ENCODE measurements around the gene RANBP3.

Gene RANBP3

GRCh38 chr19:5925830-5926427, 52.0 kb downstream of the RANBP3 start:
- DNase-seq (ENCODE audit: low read depth), result no peak

GRCh38 chr19:5923356-5923755, 54.6 kb downstream of the RANBP3 start:
- no peak for DNase-seq (ENCODE audit: low read depth)

GRCh38 chr19:5922161-5922545, 55.8 kb downstream of the RANBP3 start:
- DNase-seq (ENCODE audit: low read depth), result no peak

GRCh38 chr19:5921516-5922160, 56.3 kb downstream of the RANBP3 start:
- DNase-seq (ENCODE audit: low read depth), result no peak

- DNase-seq (ENCODE audit: low read depth), result no peak
These were observed 59.4 kb downstream of the RANBP3 start for GRCh38 chr19:5918463-5919079.

- no peak for DNase-seq (ENCODE audit: low read depth)
These were observed 60.4 kb downstream of the RANBP3 start for GRCh38 chr19:5917431-5918107.

- DNase-seq (ENCODE audit: low read depth), result no peak
These were observed 61.7 kb downstream of the RANBP3 start for GRCh38 chr19:5916181-5916708.

- no peak for DNase-seq (ENCODE audit: low read depth)
These were observed 62.2 kb downstream of the RANBP3 start for GRCh38 chr19:5915782-5916165.

GRCh38 chr19:5914946-5915781, 62.8 kb downstream of the RANBP3 start:
- no peak for DNase-seq (ENCODE audit: low read depth)

- DNase-seq (ENCODE audit: low read depth), result no peak
These were observed 63.6 kb downstream of the RANBP3 start for GRCh38 chr19:5914358-5914774.

GRCh38 chr19:5913739-5914357, 64.1 kb downstream of the RANBP3 start, which contains the start of gene CAPS:
Gene CAPS (plus strand): TSS chr19:5914254. CDS start chr19:5914407, 153 bp downstream.
- no peak for DNase-seq (ENCODE audit: low read depth)

GRCh38 chr19:5911366-5911765, 66.6 kb downstream of the RANBP3 start:
- DNase-seq (ENCODE audit: low read depth), result no peak

- DNase-seq (ENCODE audit: low read depth), result no peak
These were observed 67.4 kb downstream of the RANBP3 start for GRCh38 chr19:5910638-5910907.

- DNase-seq (ENCODE audit: low read depth), result no peak
These were observed 69.0 kb downstream of the RANBP3 start for GRCh38 chr19:5908773-5909442.

GRCh38 chr19:5907241-5907640, 70.7 kb downstream of the RANBP3 start:
- peak; percentile 22 for DNase-seq (ENCODE audit: low read depth)

- no peak for DNase-seq (ENCODE audit: low read depth)
These were observed 72.7 kb downstream of the RANBP3 start for GRCh38 chr19:5905114-5905778.

GRCh38 chr19:5904352-5905113, 73.4 kb downstream of the RANBP3 start, which contains the start of gene VMAC:
Gene VMAC (plus strand): TSS chr19:5904872. CDS start chr19:5904891, 19 bp downstream.
- DNase-seq (ENCODE audit: low read depth), result peak; percentile 100

- DNase-seq (ENCODE audit: low read depth), result peak; percentile 95
These were observed 74.2 kb downstream of the RANBP3 start, which contains the start of gene NDUFA11 for GRCh38 chr19:5903624-5904351. Gene NDUFA11 (minus strand): TSS chr19:5903790. CDS start chr19:5903708, 82 bp downstream.
